Measurements from ENCODE around the gene COQ9. TPM values are rescaled to one million over a fixed set of nuclear protein-coding genes. Genes with fewer than 3 reads are reported as not detected.

COQ9 gene
- total RNA-seq, 1 experiment from 2014 or later, result 77.7 TPM

DNA sequence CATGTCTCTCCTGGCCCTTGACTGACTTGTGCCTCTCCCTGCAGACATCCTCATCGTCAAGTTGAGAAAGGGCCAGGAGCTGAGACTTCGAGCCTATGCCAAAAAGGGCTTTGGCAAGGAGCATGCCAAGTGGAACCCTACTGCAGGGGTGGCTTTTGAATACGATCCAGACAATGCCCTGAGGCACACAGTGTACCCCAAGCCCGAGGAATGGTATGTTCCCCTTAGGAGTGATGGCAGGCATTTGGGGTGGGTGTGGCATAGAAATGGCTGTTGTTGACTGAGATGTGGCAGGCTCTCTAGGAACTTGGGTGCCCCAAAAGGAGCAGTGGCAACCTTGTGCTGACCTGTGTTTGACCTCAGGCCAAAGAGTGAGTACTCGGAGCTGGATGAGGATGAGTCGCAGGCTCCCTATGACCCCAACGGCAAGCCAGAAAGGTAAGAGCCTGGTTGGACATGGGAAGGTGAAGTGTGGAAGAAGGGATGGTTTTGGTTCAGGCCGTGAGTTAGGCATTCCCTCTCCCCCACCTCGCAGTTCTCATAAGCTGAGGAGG lies 22.7 kb downstream of the COQ9 start:
- no peaks in the 10 kb centered on the region for H3K27me3 Mint-ChIP-seq (ENCODE audit: unreplicated experiment)
- H3K36me3 Mint-ChIP-seq (ENCODE audit: insufficient read depth, unreplicated experiment), result peaks cover 45% of the 10 kb centered on the region
- CTCF ChIA-PET, result interaction anchor here (1.5 kb wide), 1 partner anchor 8 kb away, joined by 4 read pairs; the partner anchor contains the start of gene POLR2C
- peaks cover 36% of the 10 kb centered on the region for H3K4me1 Mint-ChIP-seq (ENCODE audit: low read depth, unreplicated experiment)
- BruUV-seq (replicated peaks), result no TSS peak
- TF ChIP-seq CTCF (IDR thresholded peaks at IDR 0.05; ENCODE audit: unreplicated experiment), result no peak
- intact Hi-C loops (cut with micrococcal nuclease; ENCODE audit: unreplicated experiment), result no loop called here
- H3K9me3 Mint-ChIP-seq (ENCODE audit: low read depth, unreplicated experiment), result no peaks in the 10 kb centered on the region
- H3K27ac Mint-ChIP-seq (ENCODE audit: unreplicated experiment), result peak overlapping the region; percentile 9
- DNase-seq, result no peak
- H3K4me3 Mint-ChIP-seq (ENCODE audit: low read depth, unreplicated experiment), result no peak overlapping the region

- no peak for TF ChIP-seq CTCF (IDR thresholded peaks at IDR 0.05; ENCODE audit: unreplicated experiment)
- Mint-ChIP-seq H3K4me1 (ENCODE audit: low read depth, unreplicated experiment) (peaks cover 34% of the 10 kb centered on the region), H3K27ac (ENCODE audit: unreplicated experiment) (no peak overlapping the region), H3K9me3 (ENCODE audit: low read depth, unreplicated experiment) (no peaks in the 10 kb centered on the region), H3K36me3 (ENCODE audit: insufficient read depth, unreplicated experiment) (peaks cover 44% of the 10 kb centered on the region), H3K4me3 (ENCODE audit: low read depth, unreplicated experiment) (no peak overlapping the region), H3K27me3 (ENCODE audit: unreplicated experiment) (no peaks in the 10 kb centered on the region)
- no TSS peak for BruUV-seq (replicated peaks)
- intact Hi-C loops (cut with micrococcal nuclease; ENCODE audit: unreplicated experiment), result no loop called here
- CTCF ChIA-PET, result interaction anchor here (0.6 to 1.5 kb wide), 2 partner anchors 8 to 11 kb away, joined by 3 to 4 read pairs; partner anchors contain the start of gene POLR2C
- DNase-seq, result peak; percentile 43
These were observed 23.4 kb downstream of the COQ9 start for GRCh38 chr16:57470711-57471110.

DNA sequence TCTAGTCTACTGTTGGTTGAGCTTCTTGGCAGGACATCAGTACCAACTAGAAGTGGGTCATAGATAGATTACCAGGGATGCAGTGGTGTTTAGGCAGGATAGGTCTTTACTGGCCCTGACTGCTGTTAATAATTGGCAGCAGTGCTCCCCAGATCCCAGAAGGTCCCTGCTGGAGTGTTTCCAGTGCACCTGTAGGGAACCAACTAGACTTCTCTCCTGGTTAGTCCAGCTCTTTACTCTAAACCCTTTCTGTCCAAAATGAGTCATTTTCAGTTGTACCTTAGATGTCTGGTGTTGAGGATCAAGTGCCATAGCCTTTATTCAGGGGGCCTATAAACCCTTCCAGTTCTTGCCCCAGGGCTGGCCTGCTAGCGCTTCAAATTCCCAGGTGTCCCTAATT lies 23.9 kb downstream of the COQ9 start:
- H3K9me3 Mint-ChIP-seq (ENCODE audit: low read depth, unreplicated experiment), result no peaks in the 10 kb centered on the region
- no peak overlapping the region for H3K4me3 Mint-ChIP-seq (ENCODE audit: low read depth, unreplicated experiment)
- H3K4me1 Mint-ChIP-seq (ENCODE audit: low read depth, unreplicated experiment), result peaks cover 34% of the 10 kb centered on the region
- CTCF ChIA-PET, result interaction anchor here (0.6 to 1.5 kb wide), 2 partner anchors 9 to 11 kb away, joined by 3 to 4 read pairs; partner anchors contain the start of gene POLR2C
- no peak for TF ChIP-seq CTCF (IDR thresholded peaks at IDR 0.05; ENCODE audit: unreplicated experiment)
- intact Hi-C loops (cut with micrococcal nuclease; ENCODE audit: unreplicated experiment), result no loop called here
- no peak overlapping the region for H3K27ac Mint-ChIP-seq (ENCODE audit: unreplicated experiment)
- no peak for DNase-seq
- peaks cover 39% of the 10 kb centered on the region for H3K36me3 Mint-ChIP-seq (ENCODE audit: insufficient read depth, unreplicated experiment)
- no peaks in the 10 kb centered on the region for H3K27me3 Mint-ChIP-seq (ENCODE audit: unreplicated experiment)
- BruUV-seq (replicated peaks), result no TSS peak

GRCh38 chr16:57471852-57472664 lies 24.8 kb downstream of the COQ9 start:
- BruUV-seq (replicated peaks), result TSS peak; percentile 40
- Mint-ChIP-seq H3K4me3 (ENCODE audit: low read depth, unreplicated experiment) (peak overlapping the region; percentile 38), H3K9me3 (ENCODE audit: low read depth, unreplicated experiment) (no peaks in the 10 kb centered on the region), H3K36me3 (ENCODE audit: insufficient read depth, unreplicated experiment) (peaks cover 35% of the 10 kb centered on the region), H3K27ac (ENCODE audit: unreplicated experiment) (peak overlapping the region; percentile 52), H3K4me1 (ENCODE audit: low read depth, unreplicated experiment) (peaks cover 34% of the 10 kb centered on the region), H3K27me3 (ENCODE audit: unreplicated experiment) (no peaks in the 10 kb centered on the region)
- peak; percentile 32 for DNase-seq
- CTCF ChIA-PET, result no interaction called here
- TF ChIP-seq CTCF (IDR thresholded peaks at IDR 0.05; ENCODE audit: unreplicated experiment), result no peak
- intact Hi-C loops (cut with micrococcal nuclease; ENCODE audit: unreplicated experiment), result no loop called here
